GM18907 (cell line): Measurements from ENCODE around the gene PIGU.
"Not testable (repeated sequence)": the region's sequence is repeated elsewhere in the genome, so short reads cannot be mapped to it uniquely, and the experiment has no call there.

ENCODE experiments used
- ATAC-seq: cut with Tn5 transposase; IDR thresholded peaks from one replicate; pipeline ENCODE4 v1.9.1; 2021; ENCODE audit warnings: mild to moderate bottlenecking, moderate library complexity; ENCODE audit not compliant: unreplicated experiment

The PIGU gene

GRCh38 chr20:34516247-34517113, 160.4 kb downstream of the PIGU start, which contains the start of gene DYNLRB1:
TSS of gene DYNLRB1 (plus strand) at chr20:34516422. CDS start at chr20:34516459, 37 bp downstream.
- ATAC-seq, result peak; percentile 75

GRCh38 chr20:34515484-34516246, 161.2 kb downstream of the PIGU start:
- peak; percentile 56 for ATAC-seq

- ATAC-seq, result peak; percentile 12
Measured at GRCh38 chr20:34514897-34515483, 161.9 kb downstream of the PIGU start.

GRCh38 chr20:34514034-34514433, 162.9 kb downstream of the PIGU start:
- ATAC-seq, result not testable (repeated sequence)

GRCh38 chr20:34512955-34513419, 163.9 kb downstream of the PIGU start:
- no peak for ATAC-seq

- no peak for ATAC-seq
Measured at GRCh38 chr20:34512266-34512954, 164.5 kb downstream of the PIGU start.

GRCh38 chr20:34511891-34512265, 165.0 kb downstream of the PIGU start:
- no peak for ATAC-seq

- ATAC-seq, result no peak
Measured at GRCh38 chr20:34510575-34510974, 166.3 kb downstream of the PIGU start.
